AG10803 (cell line): ENCODE data around the gene SLC9A7.

Experiments
- DNase-seq: peaks from one replicate; pipeline ENCODE4 v3.0.0; 2010; ENCODE audit warnings: low read depth
- H3K4me3 ChIP-seq: 2 replicates; pipeline ENCODE4 v1.5.1; 2011; ENCODE audit warnings: mild to moderate bottlenecking, low read length, control low read depth
- CTCF ChIP-seq: conservative IDR thresholded peaks from 2 replicates; pipeline ENCODE4 v1.5.1; 2011; ENCODE audit warnings: mild to moderate bottlenecking, low read length, control low read depth, inconsistent platforms

Gene SLC9A7

GRCh38 chrX:46715997-46716396 is 42.9 kb downstream of the SLC9A7 start:
- TF ChIP-seq CTCF, result no peak
- no peak for DNase-seq
- H3K4me3 ChIP-seq, result no peak overlapping the region

DNA sequence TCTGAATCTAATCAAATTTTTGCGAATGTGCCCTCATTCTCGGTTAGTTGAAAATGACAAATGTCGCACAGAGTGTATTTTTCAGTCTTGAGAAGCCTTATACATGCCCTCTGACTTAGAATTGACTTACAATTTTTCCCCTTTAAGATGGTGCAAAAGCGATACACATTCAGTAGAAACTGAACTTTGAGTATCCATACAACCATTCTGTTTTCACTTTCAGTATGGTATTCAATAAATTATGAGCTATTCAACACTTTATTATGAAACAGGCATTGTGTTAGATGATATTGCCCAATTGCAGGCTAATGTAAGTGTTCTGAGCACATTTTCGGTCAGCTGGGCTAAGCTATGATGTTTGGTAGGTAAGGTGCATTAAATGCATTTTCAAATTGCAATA is 43.4 kb downstream of the SLC9A7 start:
- H3K4me3 ChIP-seq, result no peak overlapping the region

GRCh38 chrX:46713672-46714490 is 45.0 kb downstream of the SLC9A7 start:
- no peak overlapping the region for H3K4me3 ChIP-seq
- peak; percentile 80 for DNase-seq
- TF ChIP-seq CTCF, result no peak

More for the DNA sequence above, 43.4 kb downstream of the SLC9A7 start:
- peak; percentile 35 for DNase-seq
- TF ChIP-seq CTCF, result no peak

DNA sequence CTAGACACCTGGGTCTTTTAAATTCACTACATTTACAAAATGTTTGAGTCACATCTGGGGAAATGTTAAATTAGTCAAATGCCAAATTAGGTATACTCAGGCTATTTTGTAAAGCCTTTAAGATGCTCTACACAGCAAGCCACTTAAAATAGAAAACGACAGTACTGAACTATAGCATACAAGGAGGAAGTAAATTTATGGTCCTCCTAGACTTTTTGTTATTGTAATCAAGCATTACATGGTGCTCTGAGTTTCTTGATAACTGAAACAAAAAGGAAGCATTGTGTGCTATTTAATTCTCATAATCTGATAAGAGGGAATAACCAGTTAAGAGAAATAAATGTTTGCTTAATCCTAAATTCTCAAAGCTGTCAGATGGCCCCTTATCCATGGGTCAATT is 46.2 kb downstream of the SLC9A7 start:
- no peak overlapping the region for H3K4me3 ChIP-seq
- no peak for DNase-seq
- no peak for TF ChIP-seq CTCF

- DNase-seq, result no peak
- no peak overlapping the region for H3K4me3 ChIP-seq
- no peak for TF ChIP-seq CTCF
Measured at GRCh38 chrX:46710927-46711623, 47.8 kb downstream of the SLC9A7 start.

- DNase-seq, result peak; percentile 21
- TF ChIP-seq CTCF, result no peak
- no peak overlapping the region for H3K4me3 ChIP-seq
Measured at GRCh38 chrX:46710425-46710824, 48.5 kb downstream of the SLC9A7 start.

GRCh38 chrX:46707274-46707965 is 51.5 kb downstream of the SLC9A7 start:
- no peak for DNase-seq
- no peak overlapping the region for H3K4me3 ChIP-seq
- TF ChIP-seq CTCF, result no peak
